IMR-90 (cell line): ENCODE measurements around the gene TP73. TPM values are rescaled to one million over a fixed set of nuclear protein-coding genes. Genes with fewer than 3 reads are reported as not detected.

Source experiments
- ATAC-seq: fragments of 200-7000 bp; cut with Tn5 transposase; 2 replicates; pipeline ENCODE4 v1.9.1; 2020; ENCODE audit warnings: low read depth, mild to moderate bottlenecking, moderate library complexity
- BruUV-seq: library from RNA; stranded (reverse); fragments of 400-500 nt; replicated peaks from 2 replicates; lab custom pipeline; 2021; lab: Mats Ljungman, UMichigan
- CTCF ChIA-PET: fragments of 300-600 bp; formaldehyde crosslinking; extraction: SDS; loops from one replicate; lab custom pipeline; 2021; ENCODE audit warnings: antibody characterized with exemption; lab: Yijun Ruan, JAX
- POLR2A ChIA-PET: fragments of 300-600 bp; sonication (Branson Sonifier 250); formaldehyde crosslinking; loops from one replicate; lab custom pipeline; 2022; ENCODE audit warnings: antibody characterized with exemption; ENCODE audit not compliant: unreplicated experiment; lab: Charles Lee
- DNase-seq: peaks from one replicate; pipeline ENCODE4 v3.0.0; 2013
- H2AFZ ChIP-seq: replicated peaks from 2 replicates; pipeline ENCODE3; 2013; ENCODE audit warnings: low read length, mild to moderate bottlenecking; ENCODE audit not compliant: poor library complexity
- H2AK5ac ChIP-seq: 2 replicates; pipeline ENCODE4 v1.6.1; 2013; ENCODE audit warnings: low read depth, low read length, inconsistent platforms
- H2AK9ac ChIP-seq: replicated peaks from 2 replicates; pipeline ENCODE3; 2013; ENCODE audit warnings: mild to moderate bottlenecking, low read depth, low read length, moderate library complexity; ENCODE audit not compliant: poor library complexity
- H2BK120ac ChIP-seq: 2 replicates; pipeline ENCODE4 v1.6.1; 2013; ENCODE audit warnings: low read depth, low read length, inconsistent platforms
- H2BK15ac ChIP-seq: 3 replicates; pipeline ENCODE4 v1.6.1; 2013; ENCODE audit warnings: low read depth, low read length, inconsistent platforms
- H2BK20ac ChIP-seq: 2 replicates; pipeline ENCODE4 v1.6.1; 2013; ENCODE audit warnings: low read depth, mild to moderate bottlenecking, inconsistent platforms, low read length, moderate library complexity
- H2BK5ac ChIP-seq: 2 replicates; pipeline ENCODE4 v1.6.1; 2013; ENCODE audit warnings: mild to moderate bottlenecking, low read depth, low read length, inconsistent platforms; ENCODE audit not compliant: poor library complexity, severe bottlenecking
- H3K14ac ChIP-seq: replicated peaks from 2 replicates; pipeline ENCODE4 v1.6.1; 2013; ENCODE audit warnings: low read depth, low read length, inconsistent platforms
- H3K18ac ChIP-seq: 2 replicates; pipeline ENCODE4 v1.6.1; 2013; ENCODE audit warnings: low read depth, low read length, control low read depth
- H3K23ac ChIP-seq: 2 replicates; pipeline ENCODE4 v1.6.1; 2013; ENCODE audit warnings: low read depth, low read length, inconsistent platforms
- H3K27ac ChIP-seq: 2 replicates; pipeline ENCODE4 v1.5.1; 2013; ENCODE audit warnings: mild to moderate bottlenecking, control low read depth, low read length; ENCODE audit not compliant: insufficient read depth
- H3K27me3 ChIP-seq: 2 replicates; pipeline ENCODE4 v1.6.1; 2013; ENCODE audit warnings: low read length; ENCODE audit not compliant: control insufficient read depth, insufficient read depth
- H3K36me3 ChIP-seq: 2 replicates; pipeline ENCODE4 v1.6.1; 2013; ENCODE audit warnings: low read length, mixed read lengths; ENCODE audit not compliant: control insufficient read depth, insufficient read depth
- H3K4ac ChIP-seq: 2 replicates; pipeline ENCODE4 v1.6.1; 2013; ENCODE audit warnings: low read depth, low read length, inconsistent platforms
- H3K4me1 ChIP-seq: 2 replicates; pipeline ENCODE4 v1.6.1; 2013; ENCODE audit warnings: low read length, mixed read lengths; ENCODE audit not compliant: control insufficient read depth, insufficient read depth
- H3K4me2 ChIP-seq: 2 replicates; pipeline ENCODE4 v1.6.1; 2013; ENCODE audit warnings: low read depth, mild to moderate bottlenecking, control low read depth, low read length, moderate library complexity
- H3K4me3 ChIP-seq: 2 replicates; pipeline ENCODE4 v1.5.1; 2013; ENCODE audit warnings: low read depth, mild to moderate bottlenecking, control low read depth, low read length, moderate library complexity; ENCODE audit not compliant: insufficient read depth
- H3K56ac ChIP-seq: 2 replicates; pipeline ENCODE4 v1.6.1; 2013; ENCODE audit warnings: low read length, inconsistent platforms; ENCODE audit not compliant: insufficient read depth; ENCODE audit errors: extremely low read depth
- H3K79me1 ChIP-seq, 2 experiments: 2 replicates each; pipeline ENCODE4 v1.6.1; 2013; ENCODE audit warnings: low read length in 2 of 2, inconsistent platforms in 1 of 2, low read depth in 1 of 2
- H3K9ac ChIP-seq: 2 replicates; pipeline ENCODE4 v1.6.1; 2013; ENCODE audit warnings: low read depth, low read length, control low read depth
- H3K9me1 ChIP-seq: 2 replicates; pipeline ENCODE4 v1.6.1; 2013; ENCODE audit warnings: low read length, inconsistent platforms; ENCODE audit not compliant: insufficient read depth
- H3K9me3 ChIP-seq: 2 replicates; pipeline ENCODE4 v1.6.1; 2013; ENCODE audit warnings: low read length; ENCODE audit not compliant: control insufficient read depth, insufficient read depth
- H4K20me1 ChIP-seq: 2 replicates; pipeline ENCODE4 v1.6.1; 2013; ENCODE audit warnings: low read length, inconsistent platforms; ENCODE audit not compliant: insufficient read depth
- H4K5ac ChIP-seq: 2 replicates; pipeline ENCODE4 v1.6.1; 2013; ENCODE audit warnings: mild to moderate bottlenecking, low read depth, low read length, control low read depth
- H4K8ac ChIP-seq, 2 experiments: 2 replicates each; pipeline ENCODE4 v1.6.1; 2013; ENCODE audit warnings: low read depth in 2 of 2, low read length in 2 of 2, control low read depth in 1 of 2, inconsistent platforms in 1 of 2
- H4K91ac ChIP-seq: 2 replicates; pipeline ENCODE4 v1.6.1; 2013; ENCODE audit warnings: low read depth, low read length, inconsistent platforms; ENCODE audit not compliant: insufficient read depth
- BHLHE40 ChIP-seq: fragments of 150-350 bp; IDR thresholded peaks from 2 replicates; pipeline ENCODE4 v1.6.1; 2016; ENCODE audit warnings: mild to moderate bottlenecking, low read depth, low read length
- CEBPB ChIP-seq: IDR thresholded peaks from 2 replicates; pipeline ENCODE4 v1.6.1; 2012; ENCODE audit warnings: low read depth, low read length, improper control_type of control experiment
- CHD1 ChIP-seq: IDR thresholded peaks from 2 replicates; pipeline ENCODE4 v1.6.1; 2012; ENCODE audit warnings: low read depth, low read length, improper control_type of control experiment
- CTCF ChIP-seq: conservative IDR thresholded peaks from 2 replicates; pipeline ENCODE4 v1.5.1; 2012; ENCODE audit warnings: mild to moderate bottlenecking, low read depth, low read length, improper control_type of control experiment
- FOS ChIP-seq: fragments of 150-350 bp; IDR thresholded peaks from 2 replicates; pipeline ENCODE4 v1.6.1; 2016; ENCODE audit warnings: low read depth, low read length
- MAFK ChIP-seq: IDR thresholded peaks from 2 replicates; pipeline ENCODE4 v1.6.1; 2012; ENCODE audit warnings: low read depth, low read length, improper control_type of control experiment
- MAZ ChIP-seq: IDR thresholded peaks from 2 replicates; pipeline ENCODE4 v1.6.1; 2012; ENCODE audit warnings: low read depth, mild to moderate bottlenecking, low read length, improper control_type of control experiment, moderate library complexity, borderline replicate concordance
- NFE2L2 ChIP-seq: fragments of 150-350 bp; IDR thresholded peaks from 2 replicates; pipeline ENCODE4 v1.6.1; 2016; ENCODE audit warnings: low read depth, mild to moderate bottlenecking, low read length
- POLR2A ChIP-seq: IDR thresholded peaks from 2 replicates; pipeline ENCODE4 v1.6.1; 2012; ENCODE audit warnings: mild to moderate bottlenecking, low read depth, low read length
- RAD21 ChIP-seq: IDR thresholded peaks from 2 replicates; pipeline ENCODE4 v1.6.1; 2012; ENCODE audit warnings: low read length, improper control_type of control experiment
- RCOR1 ChIP-seq: IDR thresholded peaks from 2 replicates; pipeline ENCODE4 v1.6.1; 2012; ENCODE audit warnings: mild to moderate bottlenecking, low read length, improper control_type of control experiment; ENCODE audit not compliant: insufficient replicate concordance
- RFX5 ChIP-seq: IDR thresholded peaks from 2 replicates; pipeline ENCODE4 v1.8.0; 2012; ENCODE audit warnings: low read depth, mild to moderate bottlenecking, low read length, moderate library complexity
- SMC3 ChIP-seq: fragments of 150-350 bp; IDR thresholded peaks from 2 replicates; pipeline ENCODE4 v1.6.1; 2016; ENCODE audit warnings: low read depth, mild to moderate bottlenecking, antibody characterized with exemption, low read length, moderate library complexity
- USF2 ChIP-seq: fragments of 150-350 bp; IDR thresholded peaks from 2 replicates; pipeline ENCODE4 v1.6.1; 2017; ENCODE audit warnings: mild to moderate bottlenecking, antibody characterized with exemption, low read length, low read depth
- WGBS, 2 experiments: methylation state at CpG; one replicate each; pipeline versions ENCODE4 v1.1.5 to v1.1.7; 2013; ENCODE audit warnings: missing lambda C conversion rate in 2 of 2; ENCODE audit not compliant: insufficient read length in 1 of 2; ENCODE audit errors: extremely low coverage in 2 of 2; 5-methylcytosine and 5-hydroxymethylcytosine counted together
- dilution Hi-C: fragments of 300-500 bp; cut with HindIII; formaldehyde crosslinking; loops from one replicate; pipeline ENCODE4 v1.14.3; 2018; ENCODE audit warnings: low sequenced_read_pairs; ENCODE audit not compliant: unreplicated experiment
- in situ Hi-C: fragments of 300-500 bp; cut with MboI; formaldehyde crosslinking; loops from 3 replicates; pipeline ENCODE4 v1.14.3; 2019; ENCODE audit warnings: low sequenced_read_pairs, inconsistent platforms, mixed read lengths
- intact Hi-C: fragments of 100-400 bp; cut with micrococcal nuclease; formaldehyde crosslinking; loops from 2 replicates; pipeline ENCODE4 v1.10.0; 2022
- polyA plus RNA-seq, 3 experiments: library from polyadenylated mRNA; depleted of rRNA; stranded (reverse); fragments of >200 nt; gene quantifications; 2 replicates each; pipeline ENCODE4 v1.2.3, GENCODE V29; 2012; ENCODE audit warnings: low replicate concordance in 1 of 3
- total RNA-seq: library from RNA; depleted of rRNA; stranded (reverse); fragments of >200 nt; gene quantifications from 2 replicates; pipeline ENCODE4 v1.2.3, GENCODE V29; 2012

TP73 gene
- total and polyA plus RNA-seq, 2 of the 4 experiments (the other 2 are of a cell fraction): not detected

GRCh38 chr1:3736131-3736561, 83.8 kb downstream of the TP73 start:
- no peak overlapping the region for H4K5ac ChIP-seq
- intact Hi-C loops (no loop called here), in situ Hi-C loops (no loop called here), dilution Hi-C loops (no loop called here)
- H3K14ac ChIP-seq: no peak overlapping the region
- ATAC-seq (no peak), DNase-seq (no peak)
- no peak overlapping the region for H3K23ac ChIP-seq
- no peaks in the 10 kb centered on the region; the same call in 1 of the 2 replicates for H3K27me3 ChIP-seq
- WGBS, 2 experiments: 100% methylated on average over 7 of the region's 13 CpGs; no CpG with 5 or more reads in 1 of the 2 experiments
- no peak overlapping the region for H2AK9ac ChIP-seq
- H4K91ac ChIP-seq: no peak overlapping the region
- no peak overlapping the region for H4K8ac ChIP-seq
- POLR2A ChIA-PET: no interaction called here
- H2AK5ac ChIP-seq: no peak overlapping the region
- H3K4me3 ChIP-seq: no peak overlapping the region
- H3K9me1 ChIP-seq: no peaks in the 10 kb centered on the region
- H3K4me1 ChIP-seq: no peaks in the 10 kb centered on the region
- H2BK20ac ChIP-seq: no peak overlapping the region
- no peak overlapping the region for H3K4me2 ChIP-seq
- no peak overlapping the region for H3K27ac ChIP-seq
- H4K20me1 ChIP-seq: no peaks in the 10 kb centered on the region
- H3K36me3 ChIP-seq: peaks cover 33% of the 10 kb centered on the region
- no peaks in the 10 kb centered on the region for H3K79me1 ChIP-seq
- BruUV-seq: no TSS peak
- no peak overlapping the region for H2BK5ac ChIP-seq
- CTCF ChIA-PET: no interaction called here
- no peak overlapping the region for H2AFZ ChIP-seq
- no peak overlapping the region for H3K18ac ChIP-seq
- H3K4ac ChIP-seq: no peak overlapping the region
- TF ChIP-seq CHD1: no peak
- no peak for TF ChIP-seq MAFK
- no peak for TF ChIP-seq RCOR1
- no peak for TF ChIP-seq NFE2L2
- TF ChIP-seq FOS: no peak
- TF ChIP-seq MAZ: no peak
- no peak for TF ChIP-seq POLR2A
- no peak for TF ChIP-seq RAD21
- no peak for TF ChIP-seq USF2
- TF ChIP-seq CTCF: no peak
- no peak for TF ChIP-seq BHLHE40
- TF ChIP-seq SMC3: no peak
- TF ChIP-seq CEBPB: no peak
- no peak for TF ChIP-seq RFX5
- H2BK15ac ChIP-seq: no peak overlapping the region
- no peak overlapping the region for H3K56ac ChIP-seq
- no peak overlapping the region for H3K9ac ChIP-seq
- H2BK120ac ChIP-seq: no peak overlapping the region
- H3K9me3 ChIP-seq: no peaks in the 10 kb centered on the region
